GM23248 (cell line): ENCODE results near the gene UGT8. TPM values are rescaled to one million over a fixed set of nuclear protein-coding genes. Genes with fewer than 3 reads are reported as not detected.

ENCODE experiments used
- DNase-seq: peaks from one replicate; pipeline ENCODE4 v3.0.0-alpha.2; 2015
- H2AFZ ChIP-seq: fragments of 200-600 bp; sonication (generic); 2 replicates; pipeline ENCODE4 v1.6.1; 2016; ENCODE audit warnings: antibody characterized with exemption
- H3F3A ChIP-seq: fragments of 200-600 bp; sonication (generic); 2 replicates; pipeline ENCODE4 v1.6.1; 2016; ENCODE audit warnings: mild to moderate bottlenecking, antibody characterized with exemption, mixed run types; ENCODE audit not compliant: insufficient read depth
- H3K27ac ChIP-seq: fragments of 200-600 bp; sonication (generic); 2 replicates; pipeline ENCODE4 v1.5.1; 2016; ENCODE audit warnings: mild to moderate bottlenecking
- H3K27me3 ChIP-seq: fragments of 200-600 bp; sonication (generic); replicated peaks from 2 replicates; pipeline ENCODE4 v1.6.1; 2016; ENCODE audit warnings: mild to moderate bottlenecking; ENCODE audit not compliant: insufficient read depth
- H3K36me3 ChIP-seq: fragments of 200-600 bp; sonication (generic); 2 replicates; pipeline ENCODE4 v1.6.1; 2016; ENCODE audit warnings: low read depth, mild to moderate bottlenecking
- H3K4me1 ChIP-seq: fragments of 200-600 bp; sonication (generic); 2 replicates; pipeline ENCODE4 v1.6.1; 2016; ENCODE audit warnings: mild to moderate bottlenecking; ENCODE audit not compliant: insufficient read depth
- H3K4me2 ChIP-seq: fragments of 200-600 bp; sonication (generic); one replicate; pipeline ENCODE4 v1.6.1; 2016; ENCODE audit warnings: mild to moderate bottlenecking; ENCODE audit not compliant: unreplicated experiment
- H3K4me3 ChIP-seq: fragments of 200-600 bp; sonication (generic); 2 replicates; pipeline ENCODE4 v1.5.1; 2016; ENCODE audit warnings: mild to moderate bottlenecking
- H3K79me2 ChIP-seq: fragments of 200-600 bp; sonication (generic); 2 replicates; pipeline ENCODE4 v1.6.1; 2016; ENCODE audit warnings: mild to moderate bottlenecking; ENCODE audit not compliant: insufficient read depth
- H3K9ac ChIP-seq: fragments of 200-600 bp; sonication (generic); 2 replicates; pipeline ENCODE4 v1.6.1; 2016; ENCODE audit warnings: mild to moderate bottlenecking
- H3K9me2 ChIP-seq: fragments of 200-600 bp; sonication (generic); 2 replicates; pipeline ENCODE4 v1.6.1; 2016; ENCODE audit warnings: mixed run types, mild to moderate bottlenecking, moderate library complexity; ENCODE audit not compliant: insufficient read depth
- H3K9me3 ChIP-seq: fragments of 200-600 bp; sonication (generic); one replicate; pipeline ENCODE4 v1.6.1; 2017; ENCODE audit warnings: low read depth
- H4K20me1 ChIP-seq: fragments of 200-600 bp; sonication (generic); 2 replicates; pipeline ENCODE4 v1.6.0; 2016; ENCODE audit not compliant: insufficient read depth
- EZH2 ChIP-seq: fragments of 200-600 bp; sonication (generic); IDR thresholded peaks from 2 replicates; pipeline ENCODE4 v1.6.1; 2018; ENCODE audit warnings: antibody characterized with exemption, mild to moderate bottlenecking; ENCODE audit not compliant: insufficient read depth, poor library complexity, severe bottlenecking
- EZH2phosphoT487 ChIP-seq: fragments of 200-600 bp; sonication (generic); IDR thresholded peaks from 2 replicates; pipeline ENCODE4 v1.6.1; 2018; ENCODE audit warnings: antibody characterized with exemption, moderate library complexity, mild to moderate bottlenecking, low read depth; ENCODE audit not compliant: insufficient read depth
- WGBS, 2 experiments: methylation state at CpG; one replicate each; pipeline ENCODE4 v1.1.6; 2015 to 2017; ENCODE audit warnings: low lambda C conversion rate in 2 of 2, low coverage in 1 of 2; ENCODE audit errors: missing lambda C conversion rate in 2 of 2; 5-methylcytosine and 5-hydroxymethylcytosine counted together
- in situ Hi-C: fragments of 300-500 bp; cut with MboI; formaldehyde crosslinking; loops from 2 replicates; pipeline ENCODE4 v1.15.0; 2020
- microRNA counts: library from miRNA; unstranded; fragments of <30 nt; microRNA quantifications from one replicate; lab custom pipeline; 2016
- microRNA-seq: library from miRNA; unstranded; fragments of <30 nt; microRNA quantifications from one replicate; pipeline ENCODE4, GENCODE V29; 2016; ENCODE audit warnings: borderline number of aligned reads
- polyA plus RNA-seq: library from polyadenylated mRNA; unstranded; fragments of >200 nt; fragmentation: Nextera tagmentation; extraction: Ambion mirVana; gene quantifications from 2 replicates; pipeline ENCODE4 v1.2.1, GENCODE V29; 2016
- small RNA-seq: library from RNA; depleted of rRNA; stranded (forward); fragments of <200 nt; gene quantifications from one replicate; pipeline ENCODE3, GENCODE V24; 2014; ENCODE audit warnings: low read depth, low replicate concordance
- total RNA-seq: library from RNA; depleted of rRNA; stranded (reverse); fragments of >200 nt; shearing (Covaris generic); gene quantifications from 2 replicates; pipeline ENCODE4 v1.2.3, GENCODE V29; 2014

The UGT8 gene
- total and polyA plus RNA-seq, 2 experiments from 2014 or later: not detected

DNA sequence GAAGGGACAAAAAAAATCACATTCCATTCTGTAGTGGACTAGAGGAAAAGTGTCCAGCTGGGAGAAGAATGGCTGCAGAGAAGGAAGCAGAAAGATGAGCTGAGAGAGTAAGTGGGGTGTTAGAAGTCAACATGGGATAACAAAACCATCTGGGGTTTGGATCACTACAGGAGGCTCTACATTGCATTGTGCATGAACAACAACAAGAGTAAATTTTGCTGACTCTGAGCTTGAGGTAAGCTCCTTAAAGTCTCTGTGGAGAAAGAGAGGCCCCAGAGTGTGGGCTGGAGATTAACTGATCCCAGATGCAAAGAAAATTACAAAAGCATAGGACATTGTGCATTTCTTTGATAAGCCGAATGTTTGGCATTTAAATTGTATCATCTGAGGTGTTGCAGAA is 128.9 kb downstream of the UGT8 start:
- Histone ChIP-seq H3K27ac (no peak overlapping the region), H3K4me2 (no peak overlapping the region), H4K20me1 (no peaks in the 10 kb centered on the region), H3K9me2 (no peaks in the 10 kb centered on the region), H3K27me3 (no peaks in the 10 kb centered on the region), H3K9me3 (no peaks in the 10 kb centered on the region), H3K9ac (no peak overlapping the region), H3K79me2 (no peaks in the 10 kb centered on the region), H3K36me3 (no peaks in the 10 kb centered on the region), H3K4me3 (no peak overlapping the region), H3F3A (no peaks in the 10 kb centered on the region), H2AFZ (no peak overlapping the region), H3K4me1 (no peaks in the 10 kb centered on the region)
- in situ Hi-C loops: no loop called here
- no peak for TF ChIP-seq EZH2
- no peak for TF ChIP-seq EZH2phosphoT487
- no peak for DNase-seq
- 0% methylated on average over 1 of the region's 1 CpG for WGBS, 2 experiments

MicroRNA genes within 50 kb of the gene (microRNA counts, 767-probe panel; counts per million panel counts)
- 447 counts per million, percentile 86 among the panel's probes with 10 or more counts for microRNA hsa-miR-577 (lab: Ali Mortazavi, UCI)

Small RNAs within 50 kb of the gene (microRNA-seq; reads per million reads assigned to microRNA genes)
- gene MIR577: not detected

Small RNAs within 50 kb of the gene (small RNA-seq; reads per million reads assigned to genes)
- not detected for gene MIR577
